Heart left ventricle (tissue), 16 donors: ENCODE data around the gene MED15. TPM values are rescaled to one million over a fixed set of nuclear protein-coding genes. Genes with fewer than 3 reads are reported as not detected.
A peak's percentile ranks its signal among the peaks of the same experiment; 100 is the strongest.

Experiments used
- ATAC-seq, 4 donors: fragments of 200-7000 bp; cut with Tn5 transposase; one replicate each; pipeline ENCODE4 v1.9.1; 2020 to 2022; ENCODE audit warnings: moderate library complexity in 4 of 4, mild to moderate bottlenecking in 3 of 4, moderate number of reproducible peaks in 1 of 4
- DNase-seq, 5 donors: peaks; one replicate each; pipeline ENCODE4 v3.0.0-alpha.2; 2020
- H3K27ac ChIP-seq, 12 donors: fragments of 200-600 bp; sonication (generic) in 4 of 12; one replicate each; pipeline versions ENCODE4 v1.5.0 to v1.8.0; 2016 to 2022; ENCODE audit warnings: mild to moderate bottlenecking in 2 of 12
- H3K27me3 ChIP-seq, 9 donors: fragments of 200-600 bp; sonication (generic) in 2 of 9; one replicate each; pipeline versions ENCODE4 v1.5.1 to v1.8.0; 2016 to 2022; ENCODE audit warnings: mild to moderate bottlenecking in 3 of 9
- H3K36me3 ChIP-seq, 9 donors: fragments of 200-600 bp; sonication (generic) in 2 of 9; one replicate each; pipeline versions ENCODE4 v1.5.0 to v1.8.0; 2018 to 2022; ENCODE audit warnings: mild to moderate bottlenecking in 2 of 9
- H3K4me1 ChIP-seq, 12 donors: fragments of 200-600 bp; sonication (generic) in 4 of 12; one replicate each; pipeline versions ENCODE4 v1.5.0 to v1.8.0; 2016 to 2022; ENCODE audit warnings: mild to moderate bottlenecking in 3 of 12
- H3K4me3 ChIP-seq, 12 donors: fragments of 200-600 bp; sonication (generic) in 4 of 12; one replicate each; pipeline versions ENCODE4 v1.5.0 to v1.8.0; 2017 to 2022; ENCODE audit warnings: mild to moderate bottlenecking in 9 of 12, moderate library complexity in 4 of 12
- H3K9me3 ChIP-seq, 12 donors: fragments of 200-600 bp; sonication (generic) in 4 of 12; one replicate each; pipeline versions ENCODE4 v1.5.0 to v1.8.0; 2016 to 2022; ENCODE audit warnings: mild to moderate bottlenecking in 1 of 12
- CTCF ChIP-seq, 12 donors: fragments of 200-600 bp; sonication (generic) in 4 of 12; IDR thresholded peaks; one replicate each; pipeline versions ENCODE4 v1.5.0 to v1.8.0; 2018 to 2022; ENCODE audit warnings: antibody characterized with exemption in 12 of 12, mild to moderate bottlenecking in 5 of 12
- POLR2A ChIP-seq, 2 donors: fragments of 450-650 bp; IDR thresholded peaks; one replicate each; pipeline ENCODE4 v1.6.1; 2017; ENCODE audit warnings: antibody characterized with exemption in 2 of 2, mild to moderate bottlenecking in 2 of 2, moderate library complexity in 2 of 2
- WGBS, 4 donors: extraction: QIAGEN DNeasy Blood & Tissue Kit in 2 of 4; methylation state at CpG; one replicate each; pipeline versions ENCODE4 v1.1.5 to v1.1.7; 2013 to 2018; 5-methylcytosine and 5-hydroxymethylcytosine counted together
- intact Hi-C, 10 donors: fragments of 100-400 bp; cut with DNase I; formaldehyde crosslinking; loops; one replicate each; pipeline versions ENCODE4 v1.11.1 to v1.14.2; 2022
- polyA plus RNA-seq, 2 donors: library from polyadenylated mRNA; stranded (reverse); fragments of 200-250 nt; gene quantifications; one replicate each; pipeline ENCODE4 v1.2.3, GENCODE V29; 2013
- total RNA-seq, 9 donors: library from RNA; depleted of rRNA in 2 of 9; stranded (reverse); fragments of >200 nt in 2 of 9; fragmentation: NEBNext Ultra II Directional in 3 of 9; extraction: Animal tissue kit (Norgen Biotek cat#: 25700) in 3 of 9; gene quantifications; one replicate each; pipeline versions ENCODE4 v1.1.0 to v1.2.4, GENCODE V29; 2016 to 2023
- donor health status: ischemic (EF 13 %, LVEDD 7.1; RV severe dilation, severe dysfunction).
- donor health status: healthy with polysubstance abuse.
- donor health status: DM: no; HTN: yes; CAD: no.
- donor health status: DM: no; HTN: no; CAD: no.
- donor health status: ischemic (EF 25% LVEDD 6.9; RV normal size, moderate dysfunction).
- donor health status: ischemic (EF 25% LVEDD 5.7; RV mildly dilated, moderate dysfunction).
- donor health status: healthy.
- donor health status: DM: yes; HTN: yes; CAD: no.
- donor health status: ischemic (EF 35%, LVEDD 5.7; RV mildly dilated, moderate dysfunction).
- donor health status: nonischemic (EF 11% LVEDD 7.7; RV severe dilation, severe dysfunction).
- donor health status: DM: yes; HTN: yes; CAD: no.
- donor health status: PGD.
- donor health status: ischemic (EF 29% LVEDD 5.4; RV normal size, mild dysfunction).
- donor health status: nonischemic (EF 23%, LVEDD 6.1; RV moderate dilation, normal function).

The MED15 gene
- total and polyA plus RNA-seq, 11 donors, result 27.9 to 78.3 (median 43.0) TPM

GRCh38 chr22:20577549-20577975, 70.2 kb downstream of the MED15 start:
- WGBS, 4 donors, result 78 to 88% (median 87%) methylated on average over 8 of the region's 8 CpGs
- ATAC-seq (no peak), DNase-seq (no peak)
- intact Hi-C loops, result loop anchor here in 2 of 10 donors (10.0 kb wide), 1 partner anchor 163 kb away; no protein-coding TSS in a partner anchor
- H3K27me3 ChIP-seq, result no peaks in the 10 kb centered on the region
- H3K27ac ChIP-seq, result no peak overlapping the region
- H3K4me1 ChIP-seq, result peaks cover 0 to 35% (median 18%) of the 10 kb centered on the region in 12 donors
- H3K36me3 ChIP-seq, result peaks cover 5 to 99% (median 76%) of the 10 kb centered on the region in 9 donors
- no peaks in the 10 kb centered on the region for H3K9me3 ChIP-seq
- TF ChIP-seq CTCF (IDR thresholded peaks at IDR 0.05) (no peak), POLR2A (IDR thresholded peaks at IDR 0.05) (no peak)
- no peak overlapping the region for H3K4me3 ChIP-seq

- Histone ChIP-seq H3K4me1 (peaks cover 0 to 35% (median 18%) of the 10 kb centered on the region in 12 donors), H3K27me3 (no peaks in the 10 kb centered on the region), H3K27ac (no peak overlapping the region), H3K4me3 (no peak overlapping the region), H3K9me3 (no peaks in the 10 kb centered on the region), H3K36me3 (peaks cover 6 to 99% (median 76%) of the 10 kb centered on the region in 9 donors)
- DNase-seq, result no peak
- intact Hi-C loops, result loop anchor here in 2 of 10 donors (10.0 kb wide), 1 partner anchor 163 kb away; no protein-coding TSS in a partner anchor
- TF ChIP-seq POLR2A (IDR thresholded peaks at IDR 0.05) (no peak), CTCF (IDR thresholded peaks at IDR 0.05) (no peak)
- no peak for ATAC-seq
- 50 to 76% (median 69%) methylated on average over 7 of the region's 7 CpGs for WGBS, 4 donors
Observed at GRCh38 chr22:20578192-20578591, 70.8 kb downstream of the MED15 start.

DNA sequence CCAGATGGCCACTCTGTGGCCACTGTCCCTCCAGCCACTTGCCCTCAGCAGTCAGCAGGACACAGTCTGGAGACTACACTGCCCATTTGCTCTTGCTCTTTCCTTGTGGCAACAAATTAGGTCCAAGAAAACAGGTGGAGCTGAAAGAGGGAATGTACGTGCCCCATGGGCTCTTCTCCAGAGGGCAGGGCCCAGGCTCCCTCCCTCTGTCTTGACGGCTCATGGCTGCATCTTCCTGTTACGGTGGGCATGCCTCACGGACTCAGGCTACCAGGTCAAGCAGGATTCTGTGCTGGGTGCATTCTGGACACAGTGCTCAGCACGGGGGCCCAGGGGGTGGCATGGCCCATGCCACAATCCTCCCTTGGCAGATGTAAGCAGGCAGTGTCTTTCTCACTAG, 71.3 kb downstream of the MED15 start:
- Histone ChIP-seq H3K27me3 (no peaks in the 10 kb centered on the region), H3K36me3 (peaks cover 7 to 99% (median 76%) of the 10 kb centered on the region in 9 donors), H3K27ac (no peak overlapping the region), H3K4me1 (peaks cover 0 to 35% (median 18%) of the 10 kb centered on the region in 12 donors), H3K4me3 (no peak overlapping the region), H3K9me3 (no peaks in the 10 kb centered on the region)
- ATAC-seq, result no peak
- WGBS, 4 donors, result 64 to 87% (median 85%) methylated on average over 5 of the region's 5 CpGs
- intact Hi-C loops, result loop anchor here in 2 of 10 donors (10.0 kb wide), 1 partner anchor 164 kb away; no protein-coding TSS in a partner anchor
- DNase-seq, result no peak
- TF ChIP-seq POLR2A (IDR thresholded peaks at IDR 0.05) (no peak), CTCF (IDR thresholded peaks at IDR 0.05) (no peak)

- H3K36me3 ChIP-seq, result peaks cover 3 to 99% (median 76%) of the 10 kb centered on the region in 9 donors
- ATAC-seq, result peak in 2 of 4 donors; percentile 22 to 27
Observed at GRCh38 chr22:20579273-20580120, 72.1 kb downstream of the MED15 start.

More at GRCh38 chr22:20579273-20580120, 72.1 kb downstream of the MED15 start:
- intact Hi-C loops, result loop anchor here in 2 of 10 donors (10.0 kb wide), 1 partner anchor 165 kb away; no protein-coding TSS in a partner anchor
- WGBS, 4 donors, result 64 to 79% (median 76%) methylated on average over 11 to 14 of the region's 14 CpGs
- no peak for DNase-seq
- Histone ChIP-seq H3K4me1 (peaks cover 0 to 35% (median 18%) of the 10 kb centered on the region in 12 donors), H3K4me3 (no peak overlapping the region), H3K27me3 (no peaks in the 10 kb centered on the region), H3K9me3 (no peaks in the 10 kb centered on the region), H3K27ac (no peak overlapping the region)
- TF ChIP-seq CTCF (IDR thresholded peaks at IDR 0.05) (no peak), POLR2A (IDR thresholded peaks at IDR 0.05) (no peak)
